Measurements from ENCODE around the gene GATB. TPM values are rescaled to one million over a fixed set of nuclear protein-coding genes. Genes with fewer than 3 reads are reported as not detected.

Gene GATB
- total and polyA plus RNA-seq, 2 of the 4 experiments (the other 2 are of a cell fraction), result 18.7 to 20.3 TPM

DNA sequence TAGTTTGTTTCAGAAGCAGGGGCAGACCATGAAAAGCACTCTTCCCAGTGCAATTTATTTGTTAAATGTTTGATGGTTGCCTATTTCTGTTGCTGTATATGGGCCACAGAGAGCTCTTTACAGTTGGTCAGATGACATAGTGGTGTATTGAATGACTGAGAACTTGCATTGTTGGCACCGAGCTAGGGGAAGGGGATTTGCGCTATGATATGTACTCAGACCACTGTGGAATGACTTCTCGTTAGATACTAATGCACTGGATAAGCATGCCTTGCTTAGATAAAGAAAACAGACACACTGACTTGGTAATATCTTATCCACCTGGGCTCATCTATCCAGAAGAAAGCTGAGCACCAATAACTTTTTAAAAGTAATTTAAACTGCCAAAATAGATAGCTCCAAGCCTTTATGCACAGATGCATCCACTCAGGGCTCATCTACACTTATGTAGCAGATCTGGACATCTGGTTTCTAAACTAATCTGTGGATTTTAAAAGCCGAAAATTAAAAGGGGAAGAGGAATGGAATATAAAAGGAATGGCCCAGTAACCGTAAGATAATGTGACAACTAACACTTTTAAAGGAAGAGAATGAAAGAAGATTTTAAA lies 132.7 kb downstream of the GATB start:
- H3K18ac ChIP-seq (ENCODE audit: low read depth, low read length), result no peak overlapping the region
- ChIA-PET CTCF (interaction anchor here (0.6 kb wide), 1 partner anchor 761 kb away, joined by 3 read pairs; no protein-coding TSS in a partner anchor), POLR2A (ENCODE audit: unreplicated experiment) (interaction anchor here (0.6 kb wide), 1 partner anchor 243 kb away, joined by 3 read pairs; no protein-coding TSS in a partner anchor)
- no peak overlapping the region for H3K14ac ChIP-seq (replicated peaks; ENCODE audit: low read depth, low read length)
- H2AFZ ChIP-seq (replicated peaks; ENCODE audit: low read length, poor library complexity), result no peak overlapping the region
- no peaks in the 10 kb centered on the region for H3K79me1 ChIP-seq (ENCODE audit: low read depth in 1 of 2, low read length in 2 of 2)
- no peak overlapping the region for H2AK5ac ChIP-seq (ENCODE audit: low read depth, low read length)
- no peak for DNase-seq
- H4K20me1 ChIP-seq (ENCODE audit: insufficient read depth, low read length), result no peaks in the 10 kb centered on the region
- H4K91ac ChIP-seq (ENCODE audit: insufficient read depth, low read depth, low read length), result no peak overlapping the region
- H3K4me1 ChIP-seq (ENCODE audit: control insufficient read depth, insufficient read depth, low read length), result no peaks in the 10 kb centered on the region
- no peak overlapping the region for H2AK9ac ChIP-seq (replicated peaks; ENCODE audit: low read depth, low read length, poor library complexity)
- H2BK120ac ChIP-seq (ENCODE audit: low read depth, low read length), result no peak overlapping the region
- ATAC-seq (ENCODE audit: low read depth), result no peak
- H3K4ac ChIP-seq (ENCODE audit: low read depth, low read length), result no peak overlapping the region
- no peak overlapping the region for H4K5ac ChIP-seq (ENCODE audit: low read depth, low read length)
- in situ Hi-C loops (cut with MboI; ENCODE audit: low sequenced_read_pairs) (no loop called here), dilution Hi-C loops (cut with HindIII; ENCODE audit: low sequenced_read_pairs, unreplicated experiment) (no loop called here), intact Hi-C loops (cut with micrococcal nuclease) (no loop called here)
- no peak overlapping the region for H3K23ac ChIP-seq (ENCODE audit: low read depth, low read length)
- no peak overlapping the region for H3K4me2 ChIP-seq (ENCODE audit: low read depth, low read length)
- H2BK20ac ChIP-seq (ENCODE audit: low read depth, low read length), result no peak overlapping the region
- H3K9me3 ChIP-seq (ENCODE audit: control insufficient read depth, insufficient read depth, low read length), result no peaks in the 10 kb centered on the region
- no TSS peak for BruUV-seq (replicated peaks)
- no peak overlapping the region for H3K4me3 ChIP-seq (ENCODE audit: insufficient read depth, low read depth, low read length)
- H2BK5ac ChIP-seq (ENCODE audit: low read depth, low read length, poor library complexity, severe bottlenecking), result no peak overlapping the region
- no peaks in the 10 kb centered on the region for H3K36me3 ChIP-seq (ENCODE audit: control insufficient read depth, insufficient read depth, low read length)
- H3K56ac ChIP-seq (ENCODE audit: extremely low read depth, insufficient read depth, low read length), result no peak overlapping the region
- no peak overlapping the region for H3K9ac ChIP-seq (ENCODE audit: low read depth, low read length)
- peaks cover 15% of the 10 kb centered on the region for H3K27me3 ChIP-seq (ENCODE audit: control insufficient read depth, insufficient read depth, low read length)
- TF ChIP-seq POLR2A (IDR thresholded peaks at IDR 0.05; ENCODE audit: low read depth, low read length) (no peak), CHD1 (IDR thresholded peaks at IDR 0.05; ENCODE audit: low read depth, low read length) (no peak), NFE2L2 (IDR thresholded peaks at IDR 0.05; ENCODE audit: low read depth, low read length) (no peak), MAZ (IDR thresholded peaks at IDR 0.05; ENCODE audit: borderline replicate concordance, low read depth, low read length) (no peak), BHLHE40 (IDR thresholded peaks at IDR 0.05; ENCODE audit: low read depth, low read length) (no peak), MAFK (IDR thresholded peaks at IDR 0.05; ENCODE audit: low read depth, low read length) (no peak), FOS (IDR thresholded peaks at IDR 0.05; ENCODE audit: low read depth, low read length) (no peak), CEBPB (IDR thresholded peaks at IDR 0.05; ENCODE audit: low read depth, low read length) (no peak), RCOR1 (IDR thresholded peaks at IDR 0.05; ENCODE audit: insufficient replicate concordance, low read length) (no peak), RAD21 (IDR thresholded peaks at IDR 0.05; ENCODE audit: low read length) (no peak), SMC3 (IDR thresholded peaks at IDR 0.05; ENCODE audit: low read depth, low read length) (no peak), RFX5 (IDR thresholded peaks at IDR 0.05; ENCODE audit: low read depth, low read length) (no peak)
- TF ChIP-seq, protein P1, sequence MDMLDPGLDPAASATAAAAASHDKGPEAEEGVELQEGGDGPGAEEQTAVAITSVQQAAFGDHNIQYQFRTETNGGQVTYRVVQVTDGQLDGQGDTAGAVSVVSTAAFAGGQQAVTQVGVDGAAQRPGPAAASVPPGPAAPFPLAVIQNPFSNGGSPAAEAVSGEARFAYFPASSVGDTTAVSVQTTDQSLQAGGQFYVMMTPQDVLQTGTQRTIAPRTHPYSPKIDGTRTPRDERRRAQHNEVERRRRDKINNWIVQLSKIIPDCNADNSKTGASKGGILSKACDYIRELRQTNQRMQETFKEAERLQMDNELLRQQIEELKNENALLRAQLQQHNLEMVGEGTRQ (IDR thresholded peaks at IDR 0.05; ENCODE audit: low read depth, low read length), result no peak
- TF ChIP-seq, protein P2, sequence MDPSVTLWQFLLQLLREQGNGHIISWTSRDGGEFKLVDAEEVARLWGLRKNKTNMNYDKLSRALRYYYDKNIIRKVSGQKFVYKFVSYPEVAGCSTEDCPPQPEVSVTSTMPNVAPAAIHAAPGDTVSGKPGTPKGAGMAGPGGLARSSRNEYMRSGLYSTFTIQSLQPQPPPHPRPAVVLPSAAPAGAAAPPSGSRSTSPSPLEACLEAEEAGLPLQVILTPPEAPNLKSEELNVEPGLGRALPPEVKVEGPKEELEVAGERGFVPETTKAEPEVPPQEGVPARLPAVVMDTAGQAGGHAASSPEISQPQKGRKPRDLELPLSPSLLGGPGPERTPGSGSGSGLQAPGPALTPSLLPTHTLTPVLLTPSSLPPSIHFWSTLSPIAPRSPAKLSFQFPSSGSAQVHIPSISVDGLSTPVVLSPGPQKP (IDR thresholded peaks at IDR 0.05; ENCODE audit: borderline replicate concordance, low read depth, low read length), result no peak
- TF ChIP-seq, protein P3, sequence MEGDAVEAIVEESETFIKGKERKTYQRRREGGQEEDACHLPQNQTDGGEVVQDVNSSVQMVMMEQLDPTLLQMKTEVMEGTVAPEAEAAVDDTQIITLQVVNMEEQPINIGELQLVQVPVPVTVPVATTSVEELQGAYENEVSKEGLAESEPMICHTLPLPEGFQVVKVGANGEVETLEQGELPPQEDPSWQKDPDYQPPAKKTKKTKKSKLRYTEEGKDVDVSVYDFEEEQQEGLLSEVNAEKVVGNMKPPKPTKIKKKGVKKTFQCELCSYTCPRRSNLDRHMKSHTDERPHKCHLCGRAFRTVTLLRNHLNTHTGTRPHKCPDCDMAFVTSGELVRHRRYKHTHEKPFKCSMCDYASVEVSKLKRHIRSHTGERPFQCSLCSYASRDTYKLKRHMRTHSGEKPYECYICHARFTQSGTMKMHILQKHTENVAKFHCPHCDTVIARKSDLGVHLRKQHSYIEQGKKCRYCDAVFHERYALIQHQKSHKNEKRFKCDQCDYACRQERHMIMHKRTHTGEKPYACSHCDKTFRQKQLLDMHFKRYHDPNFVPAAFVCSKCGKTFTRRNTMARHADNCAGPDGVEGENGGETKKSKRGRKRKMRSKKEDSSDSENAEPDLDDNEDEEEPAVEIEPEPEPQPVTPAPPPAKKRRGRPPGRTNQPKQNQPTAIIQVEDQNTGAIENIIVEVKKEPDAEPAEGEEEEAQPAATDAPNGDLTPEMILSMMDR (conservative IDR thresholded peaks at IDR 0.05; ENCODE audit: low read depth, low read length), result no peak
- WGBS, 2 experiments (ENCODE audit: extremely low coverage in 2 of 2, insufficient read length in 1 of 2), result no CpG with 5 or more reads among the region's 5 CpGs
- H3K9me1 ChIP-seq (ENCODE audit: insufficient read depth, low read length), result no peaks in the 10 kb centered on the region
- H4K8ac ChIP-seq (ENCODE audit: low read depth in 2 of 2, low read length in 2 of 2), result no peak overlapping the region
- no peak overlapping the region for H3K27ac ChIP-seq (ENCODE audit: insufficient read depth, low read length)
- H2BK15ac ChIP-seq (ENCODE audit: low read depth, low read length), result no peak overlapping the region

All from IMR-90 (cell line).